COLO668 (cell line): ENCODE data around the gene LPAR6.

Source experiments
- DNase-seq: peaks from one replicate; lab custom pipeline; 2025; ENCODE audit not compliant: unreplicated experiment; lab: John Stamatoyannopoulos, UW

The LPAR6 gene

GRCh38 chr13:48415516-48415915, 2.6 kb upstream of the LPAR6 start:
- DNase-seq = no peak

- no peak for DNase-seq
Observed at GRCh38 chr13:48414501-48414900, 1.6 kb upstream of the LPAR6 start.

GRCh38 chr13:48411841-48412531, 927 bp downstream of the LPAR6 start:
- no peak for DNase-seq

- no peak for DNase-seq
Observed at GRCh38 chr13:48411147-48411794, 1.6 kb downstream of the LPAR6 start.

DNA sequence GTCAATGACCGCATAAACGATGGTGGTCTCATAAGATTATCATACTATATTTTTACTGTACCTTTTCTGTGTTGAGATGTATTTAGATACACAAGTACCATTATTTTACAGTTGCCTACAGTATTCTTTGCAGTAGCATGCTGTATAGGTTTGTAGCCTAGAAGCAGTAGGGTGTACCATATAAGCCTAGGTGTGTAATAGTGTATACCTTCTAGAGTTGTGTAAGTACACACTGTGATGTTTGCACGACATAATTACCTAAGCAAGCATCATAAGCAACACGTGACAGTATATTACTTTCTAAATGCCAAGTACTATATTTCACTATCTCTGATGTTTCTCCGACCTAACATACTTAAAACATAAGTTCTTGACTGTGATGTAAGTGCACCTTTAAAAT, 2.7 kb downstream of the LPAR6 start:
- no peak for DNase-seq

GRCh38 chr13:48405875-48406274, 7.0 kb downstream of the LPAR6 start:
- no peak for DNase-seq

GRCh38 chr13:48404952-48405351, 8.0 kb downstream of the LPAR6 start:
- DNase-seq = no peak

GRCh38 chr13:48403913-48404312, 9.0 kb downstream of the LPAR6 start:
- DNase-seq = no peak

DNA sequence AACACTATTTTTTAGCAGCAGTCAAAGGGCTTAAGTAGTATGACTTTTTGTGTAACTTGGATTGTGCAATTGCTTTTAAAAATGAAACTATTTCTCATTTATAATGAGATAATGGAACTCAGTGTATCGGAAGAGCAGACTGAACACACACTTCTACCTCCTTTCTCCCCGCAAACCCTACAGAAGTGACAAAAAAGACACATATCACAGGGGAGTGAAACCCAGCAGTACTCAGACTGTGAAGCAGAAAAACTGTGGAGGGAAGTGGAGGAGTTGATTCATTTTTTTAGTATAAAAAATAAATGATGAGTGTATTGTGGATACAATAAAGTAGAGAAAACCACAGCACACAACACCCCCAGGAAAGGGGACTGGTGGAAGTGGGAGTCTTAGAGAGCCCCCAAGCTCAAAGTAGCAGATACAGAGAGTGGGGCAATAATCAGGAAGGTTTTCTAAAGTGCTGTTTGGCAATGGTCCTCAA, 9.7 kb downstream of the LPAR6 start:
- DNase-seq = no peak

DNA sequence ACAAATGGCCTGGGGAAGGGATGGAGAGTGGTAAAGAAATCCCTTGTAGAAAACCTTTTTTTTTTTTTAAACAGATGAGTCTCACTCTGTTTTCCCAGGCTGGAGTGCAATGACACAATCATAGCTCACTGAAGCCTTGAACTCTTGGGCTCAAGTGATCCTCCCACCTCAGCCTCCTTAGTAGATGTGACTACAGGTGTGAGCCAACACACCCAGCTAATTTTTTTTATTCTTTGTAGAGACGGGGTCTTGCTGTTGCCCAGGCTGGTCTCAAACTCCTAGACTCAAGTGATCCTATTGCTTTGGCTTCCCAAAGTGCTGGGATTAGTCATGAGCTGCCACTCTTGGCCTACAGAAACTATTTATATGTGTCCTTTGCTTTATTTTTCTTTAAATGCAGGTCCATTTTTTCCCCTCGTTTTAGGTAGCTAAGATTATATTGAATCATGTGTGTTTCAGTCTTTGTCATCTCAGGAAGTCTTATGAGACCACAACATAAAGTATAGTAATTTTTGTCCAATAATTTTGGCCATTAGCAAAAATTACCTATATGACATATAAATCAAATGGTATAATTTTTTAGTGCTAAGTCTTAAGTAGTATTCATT, 10.5 kb downstream of the LPAR6 start:
- no peak for DNase-seq

GRCh38 chr13:48401480-48401879, 11.4 kb downstream of the LPAR6 start:
- DNase-seq = no peak

DNA sequence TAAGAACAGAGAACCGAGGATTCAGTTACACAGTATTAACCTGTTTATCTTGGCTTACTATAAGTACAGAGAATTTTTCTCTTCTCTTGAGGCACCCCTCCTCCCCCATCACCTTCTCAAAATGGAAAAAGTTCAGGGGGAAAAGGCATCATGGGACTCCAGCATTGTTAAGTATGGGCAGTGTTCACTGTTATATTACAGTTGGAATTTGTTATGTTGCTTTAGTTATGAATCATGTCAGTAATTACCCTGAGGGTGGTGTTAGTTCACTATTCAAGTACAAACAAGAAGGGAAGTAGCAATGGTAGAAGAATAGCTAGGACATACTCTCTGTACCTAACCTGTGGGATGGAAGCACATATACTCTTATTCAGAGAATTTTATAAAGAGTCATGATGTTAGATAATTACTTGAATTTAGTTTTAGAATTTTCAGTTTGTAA, 12.0 kb downstream of the LPAR6 start:
- DNase-seq = no peak

GRCh38 chr13:48400090-48400694, 12.7 kb downstream of the LPAR6 start:
- DNase-seq = no peak

DNA sequence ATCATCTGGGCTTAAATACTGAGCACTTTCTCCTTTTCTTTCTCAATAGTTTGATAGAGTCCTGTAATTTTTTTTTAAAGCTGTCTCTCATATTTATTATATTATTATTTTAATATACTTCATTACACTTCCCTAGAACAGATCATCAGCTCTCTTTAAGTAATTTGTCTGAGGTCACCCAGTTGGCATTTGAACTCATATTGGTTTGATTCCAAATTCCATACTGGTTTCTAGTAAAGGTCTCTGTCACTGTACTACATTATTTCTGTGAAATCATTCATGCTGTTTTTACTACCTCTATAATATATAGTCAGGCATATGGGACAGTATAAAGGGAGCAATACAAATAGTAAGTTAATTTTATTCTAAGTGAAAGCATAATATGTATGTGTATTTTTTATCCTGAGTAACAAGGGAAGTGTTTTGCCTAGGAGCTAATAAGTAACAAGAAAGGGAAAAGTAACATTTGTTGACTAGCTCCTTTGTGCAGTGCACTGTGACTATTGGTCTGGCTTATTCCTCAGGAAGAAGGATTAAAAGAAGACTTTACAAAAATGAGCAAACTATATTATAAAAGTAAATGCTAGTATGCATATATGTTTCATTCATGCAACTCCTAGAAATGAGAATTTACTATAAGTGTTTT, 14.3 kb downstream of the LPAR6 start:
- DNase-seq = no peak

- DNase-seq = no peak
Observed at GRCh38 chr13:48397744-48398143, 15.2 kb downstream of the LPAR6 start.

GRCh38 chr13:48393698-48394085, 19.2 kb downstream of the LPAR6 start:
- DNase-seq = no peak

- no peak for DNase-seq
Observed at GRCh38 chr13:48393030-48393697, 19.7 kb downstream of the LPAR6 start.

- DNase-seq = no peak
Observed at GRCh38 chr13:48391257-48391656, 21.7 kb downstream of the LPAR6 start.

- DNase-seq = no peak
Observed at GRCh38 chr13:48386816-48387215, 26.1 kb downstream of the LPAR6 start.

GRCh38 chr13:48383384-48383783, 29.5 kb downstream of the LPAR6 start:
- no peak for DNase-seq

DNA sequence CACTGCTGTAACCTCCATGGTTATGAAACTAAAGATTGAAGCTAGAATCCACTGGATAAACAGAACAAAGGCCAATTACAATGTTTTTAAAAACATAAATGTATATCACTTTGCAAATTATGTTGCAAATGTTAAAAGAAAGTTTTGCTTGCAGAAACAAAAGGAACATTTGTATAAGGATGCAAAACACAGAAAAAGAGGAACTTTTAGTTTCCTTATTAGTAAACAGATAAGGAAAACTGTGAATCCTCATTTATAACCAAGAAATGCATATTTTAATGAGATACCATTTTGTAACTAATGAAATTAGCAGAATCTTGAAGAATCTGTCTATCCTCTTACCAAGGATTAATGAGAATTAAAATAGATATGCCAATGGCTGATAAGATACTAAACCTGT, 32.3 kb downstream of the LPAR6 start:
- DNase-seq = no peak
